ENCODE measurements around the gene SHISAL1. TPM values are rescaled to one million over a fixed set of nuclear protein-coding genes. Genes with fewer than 3 reads are reported as not detected.
A peak's percentile ranks its signal among the peaks of the same experiment; 100 is the strongest.

Gene SHISAL1
- total RNA-seq, 1 experiment from 2014 or later = 0.32 TPM

DNA sequence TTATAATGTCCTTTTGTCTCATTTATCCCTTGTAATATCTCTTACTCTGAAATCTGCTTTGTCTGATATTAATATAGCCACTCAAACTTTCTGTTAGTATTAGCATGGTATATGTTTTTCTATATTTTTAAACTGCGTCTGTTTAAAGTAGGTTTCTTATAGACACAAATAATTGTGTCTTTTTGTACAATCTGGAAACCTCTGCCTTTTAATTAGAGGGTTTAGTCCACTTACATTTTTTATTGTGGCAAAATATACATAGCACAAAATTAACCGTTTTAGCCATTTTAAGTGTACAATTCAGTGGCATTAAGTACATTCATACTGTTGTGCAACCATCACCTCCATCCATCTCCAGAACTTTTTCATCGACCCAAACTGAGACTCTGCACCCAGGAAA, 103.4 kb downstream of the SHISAL1 start:
- DNase-seq (ENCODE audit: low read depth) = no peak

DNA sequence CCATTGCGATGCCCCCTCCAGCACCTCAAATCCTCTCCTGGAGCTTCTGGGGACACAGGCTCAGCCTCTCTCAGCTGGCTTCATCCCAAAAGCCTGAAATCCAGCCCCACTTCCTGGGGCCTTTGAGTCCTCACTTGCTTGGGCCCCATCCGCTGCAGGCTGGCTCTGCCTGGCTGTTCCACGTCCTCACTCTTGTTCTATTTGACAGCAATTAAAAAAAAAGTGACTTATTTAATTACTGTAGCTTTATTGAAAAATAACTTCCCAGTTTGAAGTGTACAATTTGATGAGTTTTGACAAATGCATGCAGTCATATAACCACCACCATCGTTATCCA, 104.8 kb downstream of the SHISAL1 start:
- no peak for DNase-seq (ENCODE audit: low read depth)

- no peak for DNase-seq (ENCODE audit: low read depth)
Observed at GRCh38 chr22:44207173-44207980, 105.4 kb downstream of the SHISAL1 start.

DNA sequence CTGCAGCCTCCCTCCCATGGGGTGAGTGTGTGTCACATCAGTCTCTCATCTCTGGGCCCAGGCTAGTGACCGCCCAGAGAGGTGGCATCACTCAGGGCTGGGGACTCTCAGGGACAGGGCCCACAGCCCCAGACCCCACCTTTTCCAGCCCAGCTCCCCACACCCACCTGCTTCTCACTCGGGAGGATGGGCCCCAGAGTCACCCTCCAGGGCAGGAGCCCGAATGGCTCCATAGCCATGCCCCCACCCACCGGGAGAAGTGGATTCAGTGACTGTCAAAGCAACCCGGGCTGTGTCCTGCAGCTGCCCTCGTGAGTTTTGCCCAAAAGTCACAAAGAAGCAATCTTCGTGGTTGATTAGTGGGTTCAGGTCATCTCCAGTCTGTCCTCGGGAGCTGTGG, 106.1 kb downstream of the SHISAL1 start:
- no peak for DNase-seq (ENCODE audit: low read depth)

DNA sequence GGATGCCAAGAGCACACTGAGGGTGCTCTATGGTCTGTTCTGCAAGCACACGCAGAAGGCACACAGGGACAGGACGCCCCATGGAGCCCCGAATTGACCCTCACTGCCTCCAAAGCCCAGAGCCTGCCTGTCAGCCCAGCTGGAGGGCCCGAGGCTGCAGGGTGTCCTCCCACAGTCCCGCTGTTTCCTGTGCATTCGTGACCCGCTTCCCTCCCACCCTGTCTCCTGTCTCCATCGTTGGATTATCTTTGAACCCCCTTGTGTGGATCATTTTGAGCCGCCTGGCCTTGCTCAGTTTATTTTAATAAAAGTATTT, 106.5 kb downstream of the SHISAL1 start:
- no peak for DNase-seq (ENCODE audit: low read depth)

DNA sequence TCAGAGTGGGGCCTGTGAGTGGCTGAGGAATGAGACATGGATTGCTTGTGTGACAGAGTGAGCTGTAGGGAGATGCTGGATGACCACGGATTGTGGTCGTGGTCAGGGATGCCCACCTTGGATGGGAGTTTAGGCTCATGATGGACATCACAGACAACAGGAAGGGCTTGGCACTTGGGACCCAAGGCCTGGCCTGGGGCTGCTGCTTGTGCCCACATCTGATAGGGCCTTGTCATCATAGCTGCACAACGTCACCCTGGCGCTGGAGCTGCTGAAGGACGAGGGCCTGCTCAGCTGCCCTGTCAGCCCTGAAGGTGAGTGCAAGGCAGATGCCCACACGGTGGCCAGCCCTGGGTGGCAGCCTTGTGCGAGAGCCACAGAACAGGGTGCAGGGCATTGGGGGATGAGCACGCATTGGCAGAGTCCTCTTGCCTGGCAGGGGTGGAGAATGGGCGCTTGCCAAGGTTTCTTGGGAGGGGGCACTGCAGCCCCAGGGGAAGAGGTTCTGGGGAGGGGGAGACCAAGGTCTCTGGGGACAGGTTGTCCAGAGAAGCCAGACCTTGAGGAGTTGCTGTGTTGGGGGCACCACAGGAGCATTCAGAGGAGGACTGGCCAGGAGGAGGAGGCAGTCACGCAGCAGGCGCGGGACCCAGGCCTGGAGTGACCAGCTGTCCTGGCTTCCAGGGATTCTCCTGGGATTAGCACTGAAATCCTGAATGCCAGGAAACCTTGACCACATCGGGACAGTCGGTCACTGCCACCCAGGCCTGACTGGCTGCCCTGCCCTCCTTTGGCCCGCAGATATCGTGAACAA, 107.0 kb downstream of the SHISAL1 start:
- DNase-seq (ENCODE audit: low read depth) = no peak

DNA sequence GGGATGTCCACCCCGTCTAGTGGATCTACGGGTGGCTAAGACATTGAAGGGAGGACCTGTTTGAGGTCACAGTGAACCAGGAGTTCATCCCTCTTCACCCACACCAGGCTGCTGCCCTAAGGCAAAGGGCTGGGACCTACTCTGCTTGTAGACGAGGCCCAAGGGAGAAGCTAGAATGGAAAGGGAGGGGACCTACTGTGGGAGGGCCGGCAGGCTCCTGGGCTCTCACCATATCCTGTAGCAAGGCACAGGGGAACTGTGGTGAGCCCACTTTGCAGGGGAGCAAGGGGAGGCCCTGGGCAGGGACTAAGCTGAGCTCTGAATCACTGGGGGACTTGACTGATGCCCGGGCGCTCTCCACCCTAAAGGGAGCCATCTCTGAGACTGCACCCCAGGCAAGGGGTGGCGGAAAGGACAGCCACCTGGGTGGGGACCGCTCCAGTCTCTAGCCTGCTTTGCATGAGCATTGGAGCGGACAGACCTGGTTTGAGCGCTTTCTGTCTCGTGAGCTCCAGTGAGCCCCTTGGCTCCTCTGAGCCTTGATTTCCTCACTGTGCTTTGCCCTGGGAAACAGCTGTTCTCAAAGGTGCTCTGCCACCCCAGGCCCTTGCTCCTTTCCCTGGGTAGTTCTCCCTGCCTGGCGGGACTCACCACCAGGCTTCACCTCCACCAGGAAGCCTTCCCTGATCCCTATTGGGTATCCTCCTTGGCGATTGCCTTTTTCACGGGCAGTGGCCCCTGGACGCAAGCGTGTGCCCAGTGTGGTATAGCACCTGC, 107.8 kb downstream of the SHISAL1 start:
- DNase-seq (ENCODE audit: low read depth) = no peak

DNA sequence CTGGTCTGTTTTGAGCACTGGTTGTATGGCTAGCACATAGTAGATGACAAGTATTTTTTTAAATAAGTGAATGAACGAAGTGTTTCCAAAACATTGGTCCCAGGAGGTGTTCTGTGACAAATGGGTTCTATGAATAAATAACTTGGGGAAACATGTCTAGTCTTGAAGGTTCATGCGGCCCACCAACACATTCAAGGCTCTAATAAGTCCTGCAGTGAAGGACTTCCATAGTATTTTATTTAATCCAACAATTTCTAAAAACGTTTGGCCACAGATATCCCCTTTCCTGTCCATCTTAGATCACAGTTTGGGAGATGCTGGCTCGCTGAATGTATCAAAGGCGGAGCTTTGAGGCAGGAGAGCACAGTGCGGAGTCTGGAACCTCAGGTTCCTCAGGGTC, 109.5 kb downstream of the SHISAL1 start:
- no peak for DNase-seq (ENCODE audit: low read depth)

- DNase-seq (ENCODE audit: low read depth) = peak; percentile 51
Observed at GRCh38 chr22:44202261-44202789, 110.4 kb downstream of the SHISAL1 start.

GRCh38 chr22:44201665-44202064, 111.1 kb downstream of the SHISAL1 start:
- DNase-seq (ENCODE audit: low read depth) = no peak

DNA sequence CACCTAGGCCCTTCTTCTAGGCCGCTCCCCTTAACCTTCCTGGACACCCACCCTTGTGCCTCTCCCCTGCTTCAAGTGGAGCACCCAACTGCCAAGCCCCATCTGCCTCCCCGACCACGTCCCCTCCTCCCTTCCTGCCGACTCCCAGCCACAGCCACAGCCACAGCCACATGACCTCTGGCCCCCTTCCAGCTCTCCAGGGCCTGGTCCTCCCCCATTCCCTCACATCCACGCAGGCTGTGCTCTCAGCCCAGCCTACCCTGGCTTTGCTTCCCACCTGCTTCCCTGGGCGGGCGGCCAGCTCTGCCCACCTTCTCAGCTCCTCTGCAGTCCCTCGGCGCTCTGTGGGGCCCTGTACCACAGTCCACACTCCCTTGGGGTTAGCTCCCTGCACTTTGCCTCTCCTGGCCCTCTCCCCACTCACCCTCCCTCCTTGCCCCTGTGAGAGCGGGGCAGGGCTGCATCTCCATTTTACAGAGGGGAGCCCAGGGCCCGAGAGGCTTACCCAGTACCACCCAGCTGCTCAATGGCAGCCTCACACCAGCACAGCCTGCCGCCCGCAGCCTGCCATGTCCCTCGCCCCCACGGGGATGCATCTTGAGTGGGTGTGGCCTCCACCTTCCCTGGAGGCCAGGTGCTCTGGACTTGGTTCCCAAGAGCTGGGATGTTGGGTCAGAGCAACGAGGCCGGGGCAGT, 111.7 kb downstream of the SHISAL1 start:
- no peak for DNase-seq (ENCODE audit: low read depth)

- no peak for DNase-seq (ENCODE audit: low read depth)
Observed at GRCh38 chr22:44200451-44200850, 112.3 kb downstream of the SHISAL1 start.

DNA sequence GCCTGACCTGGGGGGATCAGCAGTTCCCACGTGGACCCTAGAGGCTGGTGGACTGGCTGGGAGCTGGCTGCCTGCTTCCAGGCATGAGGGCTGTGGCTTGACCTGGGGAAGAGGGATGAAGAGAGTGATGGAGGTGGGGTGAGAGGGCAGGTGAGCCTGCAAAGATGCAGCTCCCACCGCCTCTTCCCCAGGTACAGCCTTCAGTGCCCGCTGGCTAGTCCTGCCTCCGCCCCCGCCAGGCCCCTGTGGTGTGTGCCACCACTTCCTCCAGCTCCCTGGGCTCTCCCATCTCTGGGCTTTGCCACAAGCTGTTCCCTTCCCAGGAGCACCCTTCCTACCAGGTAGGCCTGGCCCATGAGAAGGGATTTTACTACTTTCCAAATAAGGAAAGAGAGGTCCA, 112.9 kb downstream of the SHISAL1 start:
- no peak for DNase-seq (ENCODE audit: low read depth)

- no peak for DNase-seq (ENCODE audit: low read depth)
Observed at GRCh38 chr22:44199164-44199563, 113.6 kb downstream of the SHISAL1 start.

- no peak for DNase-seq (ENCODE audit: low read depth)
Observed at GRCh38 chr22:44197271-44197670, 115.5 kb downstream of the SHISAL1 start.

GRCh38 chr22:44196731-44197131, 116.0 kb downstream of the SHISAL1 start:
- no peak for DNase-seq (ENCODE audit: low read depth)

DNA sequence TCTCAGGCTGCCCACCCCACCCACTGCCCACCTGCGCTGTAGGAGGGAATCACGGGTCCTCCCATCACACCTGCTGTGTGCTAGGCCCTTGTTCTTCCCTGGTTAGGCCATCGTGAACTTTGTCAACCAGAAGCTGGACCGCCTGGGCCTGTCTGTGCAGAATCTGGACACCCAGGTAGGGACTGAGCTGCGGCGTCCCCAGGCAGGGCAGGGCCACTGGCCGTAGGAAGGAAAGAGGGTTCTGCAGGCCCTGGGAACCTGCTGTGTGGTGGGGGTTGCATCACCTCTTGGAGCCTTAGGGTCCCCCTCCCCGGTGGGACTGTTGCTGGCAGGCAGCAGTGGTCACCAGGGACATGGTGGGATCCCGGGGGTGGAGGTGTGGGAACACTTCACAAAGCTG, 116.5 kb downstream of the SHISAL1 start:
- no peak for DNase-seq (ENCODE audit: low read depth)

DNA sequence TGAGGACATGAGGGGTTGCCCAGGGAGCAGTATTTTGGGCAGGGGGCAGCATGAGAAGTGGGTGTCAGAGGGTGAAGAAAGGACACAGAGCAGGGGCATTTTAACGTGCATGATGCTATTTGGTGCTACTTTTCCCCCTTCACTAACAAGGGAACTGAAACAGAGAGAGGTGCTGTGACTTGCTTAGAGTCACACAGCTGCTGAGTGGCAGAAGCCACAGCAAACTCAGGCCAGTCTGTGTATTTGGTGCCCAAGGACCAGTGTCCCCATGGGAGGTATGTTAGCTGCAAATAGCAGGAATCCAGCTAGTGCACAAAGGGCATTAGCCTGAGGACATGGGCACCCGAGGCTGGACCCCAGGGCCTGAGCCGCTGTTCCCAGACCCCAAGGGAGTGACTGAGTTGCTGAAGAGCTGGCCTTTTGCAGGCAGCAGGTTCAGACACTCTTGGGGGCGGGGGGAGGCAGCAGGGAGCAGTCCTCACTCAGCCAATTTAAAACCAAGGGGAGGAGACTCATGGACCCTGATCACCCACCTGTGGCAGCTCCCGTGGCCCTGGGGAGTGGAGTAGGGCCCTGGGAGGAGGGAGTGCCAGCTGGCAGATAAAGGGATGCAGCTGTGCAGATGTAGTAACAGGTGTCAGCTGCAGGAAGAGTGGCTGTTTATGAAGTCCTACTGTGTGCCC, 117.4 kb downstream of the SHISAL1 start:
- DNase-seq (ENCODE audit: low read depth) = no peak

- no peak for DNase-seq (ENCODE audit: low read depth)
Observed at GRCh38 chr22:44194569-44194968, 118.2 kb downstream of the SHISAL1 start.
